Suprapubic skin (tissue), 4 donors: ENCODE data around the gene PET117. TPM values are rescaled to one million over a fixed set of nuclear protein-coding genes. Genes with fewer than 3 reads are reported as not detected.

Source experiments
- DNase-seq, 2 donors: peaks; one replicate each; pipeline ENCODE4 v3.0.0-alpha.2; 2019; ENCODE audit warnings: low spot score in 2 of 2
- H3K27ac ChIP-seq: fragments of 200-600 bp; sonication (generic); one replicate; pipeline ENCODE4 v1.5.1; 2019
- H3K27me3 ChIP-seq: fragments of 200-600 bp; sonication (generic); one replicate; pipeline ENCODE4 v1.5.1; 2019
- H3K36me3 ChIP-seq: fragments of 200-600 bp; sonication (generic); one replicate; pipeline ENCODE4 v1.5.1; 2019
- H3K4me1 ChIP-seq: fragments of 200-600 bp; sonication (generic); one replicate; pipeline ENCODE4 v1.5.1; 2019
- H3K4me3 ChIP-seq: fragments of 200-600 bp; sonication (generic); one replicate; pipeline ENCODE4 v1.5.1; 2019; ENCODE audit warnings: mild to moderate bottlenecking
- H3K9me3 ChIP-seq: fragments of 200-600 bp; sonication (generic); one replicate; pipeline ENCODE4 v1.5.1; 2019
- CTCF ChIP-seq, 2 donors: fragments of 200-600 bp in 1 of 2; fragments of 450-650 bp in 1 of 2; sonication (generic) in 1 of 2; IDR thresholded peaks; one replicate each; pipeline ENCODE4 v1.5.1; 2016 to 2019; ENCODE audit warnings: antibody characterized with exemption in 2 of 2, mild to moderate bottlenecking in 1 of 2, moderate library complexity in 1 of 2
- EP300 ChIP-seq: sonication (generic); formaldehyde crosslinking; IDR thresholded peaks from one replicate; pipeline ENCODE4 v1.6.1; 2017; ENCODE audit warnings: antibody characterized with exemption
- POLR2A ChIP-seq, 2 donors: fragments of 450-650 bp; IDR thresholded peaks; one replicate each; pipeline ENCODE4 v1.6.1; 2017; ENCODE audit warnings: antibody characterized with exemption in 2 of 2, mild to moderate bottlenecking in 2 of 2, moderate library complexity in 2 of 2
- POLR2AphosphoS5 ChIP-seq, 3 donors: sonication (generic); formaldehyde crosslinking; IDR thresholded peaks; one replicate each; pipeline ENCODE4 v1.6.1; 2017; ENCODE audit warnings: antibody characterized with exemption in 3 of 3
- whole genome bisulfite sequencing: methylation state at CpG from one replicate; pipeline ENCODE4 v1.1.5; 2018; 5-methylcytosine and 5-hydroxymethylcytosine counted together
- total RNA-seq, 4 donors: library from RNA; depleted of rRNA; stranded (reverse); fragments of >200 nt; gene quantifications; one replicate each; pipeline ENCODE4 v1.1.0, GENCODE V29; 2016

PET117 gene
- total RNA-seq, 4 donors from 2014 or later, result 12.3 to 20.3 (median 17.7) TPM

- TF ChIP-seq POLR2A (IDR thresholded peaks at IDR 0.05) (no peak), POLR2AphosphoS5 (IDR thresholded peaks at IDR 0.05) (no peak), EP300 (no peak), CTCF (IDR thresholded peaks at IDR 0.05) (no peak)
- no peaks in the 10 kb centered on the region for H3K27me3 ChIP-seq
- peaks cover 50% of the 10 kb centered on the region for H3K36me3 ChIP-seq
- no peak overlapping the region for H3K27ac ChIP-seq
- H3K4me3 ChIP-seq, result no peak overlapping the region
- 96% methylated on average over 1 of the region's 1 CpG for WGBS
- DNase-seq, result no peak
- peaks cover 21% of the 10 kb centered on the region for H3K4me1 ChIP-seq
- peaks cover 5% of the 10 kb centered on the region for H3K9me3 ChIP-seq
These were observed 43.2 kb downstream of the PET117 start for GRCh38 chr20:18180815-18181214.

GRCh38 chr20:18187020-18187419 is 49.4 kb downstream of the PET117 start:
- Histone ChIP-seq H3K36me3 (peaks cover 46% of the 10 kb centered on the region), H3K4me3 (no peak overlapping the region), H3K9me3 (no peaks in the 10 kb centered on the region), H3K27me3 (no peaks in the 10 kb centered on the region), H3K27ac (no peak overlapping the region), H3K4me1 (peaks cover 30% of the 10 kb centered on the region)
- DNase-seq, result no peak
- WGBS, result 40% methylated on average over 5 of the region's 5 CpGs
- no peak for TF ChIP-seq POLR2AphosphoS5 (IDR thresholded peaks at IDR 0.05)
- no peak for TF ChIP-seq EP300
- no peak for TF ChIP-seq CTCF (IDR thresholded peaks at IDR 0.05)
- TF ChIP-seq POLR2A (IDR thresholded peaks at IDR 0.05), result no peak

GRCh38 chr20:18188434-18188833 is 50.8 kb downstream of the PET117 start:
- WGBS, result 37% methylated on average over 3 of the region's 3 CpGs
- H3K9me3 ChIP-seq, result no peaks in the 10 kb centered on the region
- no peaks in the 10 kb centered on the region for H3K27me3 ChIP-seq
- no peak for DNase-seq
- H3K4me1 ChIP-seq, result peaks cover 18% of the 10 kb centered on the region
- no peak overlapping the region for H3K4me3 ChIP-seq
- TF ChIP-seq POLR2A (IDR thresholded peaks at IDR 0.05) (no peak), CTCF (IDR thresholded peaks at IDR 0.05) (no peak), POLR2AphosphoS5 (IDR thresholded peaks at IDR 0.05) (no peak), EP300 (no peak)
- no peak overlapping the region for H3K27ac ChIP-seq
- peaks cover 34% of the 10 kb centered on the region for H3K36me3 ChIP-seq

- peaks cover 22% of the 10 kb centered on the region for H3K36me3 ChIP-seq
- no peak for DNase-seq
- H3K4me3 ChIP-seq, result no peak overlapping the region
- WGBS, result 83% methylated on average over 3 of the region's 3 CpGs
- no peaks in the 10 kb centered on the region for H3K27me3 ChIP-seq
- TF ChIP-seq EP300 (no peak), POLR2AphosphoS5 (IDR thresholded peaks at IDR 0.05) (no peak), POLR2A (IDR thresholded peaks at IDR 0.05) (no peak), CTCF (IDR thresholded peaks at IDR 0.05) (no peak)
- H3K9me3 ChIP-seq, result no peaks in the 10 kb centered on the region
- H3K4me1 ChIP-seq, result peaks cover 12% of the 10 kb centered on the region
- H3K27ac ChIP-seq, result no peak overlapping the region
These were observed 52.9 kb downstream of the PET117 start for GRCh38 chr20:18190338-18191233.

- no peak overlapping the region for H3K27ac ChIP-seq
- H3K9me3 ChIP-seq, result no peaks in the 10 kb centered on the region
- peaks cover 16% of the 10 kb centered on the region for H3K36me3 ChIP-seq
- WGBS, result 86% methylated on average over 1 of the region's 1 CpG
- no peaks in the 10 kb centered on the region for H3K27me3 ChIP-seq
- no peak overlapping the region for H3K4me3 ChIP-seq
- no peak for DNase-seq
- TF ChIP-seq EP300 (no peak), CTCF (IDR thresholded peaks at IDR 0.05) (no peak), POLR2AphosphoS5 (IDR thresholded peaks at IDR 0.05) (no peak), POLR2A (IDR thresholded peaks at IDR 0.05) (no peak)
- H3K4me1 ChIP-seq, result peaks cover 6% of the 10 kb centered on the region
These were observed 53.6 kb downstream of the PET117 start for GRCh38 chr20:18191306-18191705.
